ENCODE results near the gene MCM10.
"Not testable (repeated sequence)": the region's sequence is repeated elsewhere in the genome, so short reads cannot be mapped to it uniquely, and the experiment has no call there.

MCM10 gene

DNA sequence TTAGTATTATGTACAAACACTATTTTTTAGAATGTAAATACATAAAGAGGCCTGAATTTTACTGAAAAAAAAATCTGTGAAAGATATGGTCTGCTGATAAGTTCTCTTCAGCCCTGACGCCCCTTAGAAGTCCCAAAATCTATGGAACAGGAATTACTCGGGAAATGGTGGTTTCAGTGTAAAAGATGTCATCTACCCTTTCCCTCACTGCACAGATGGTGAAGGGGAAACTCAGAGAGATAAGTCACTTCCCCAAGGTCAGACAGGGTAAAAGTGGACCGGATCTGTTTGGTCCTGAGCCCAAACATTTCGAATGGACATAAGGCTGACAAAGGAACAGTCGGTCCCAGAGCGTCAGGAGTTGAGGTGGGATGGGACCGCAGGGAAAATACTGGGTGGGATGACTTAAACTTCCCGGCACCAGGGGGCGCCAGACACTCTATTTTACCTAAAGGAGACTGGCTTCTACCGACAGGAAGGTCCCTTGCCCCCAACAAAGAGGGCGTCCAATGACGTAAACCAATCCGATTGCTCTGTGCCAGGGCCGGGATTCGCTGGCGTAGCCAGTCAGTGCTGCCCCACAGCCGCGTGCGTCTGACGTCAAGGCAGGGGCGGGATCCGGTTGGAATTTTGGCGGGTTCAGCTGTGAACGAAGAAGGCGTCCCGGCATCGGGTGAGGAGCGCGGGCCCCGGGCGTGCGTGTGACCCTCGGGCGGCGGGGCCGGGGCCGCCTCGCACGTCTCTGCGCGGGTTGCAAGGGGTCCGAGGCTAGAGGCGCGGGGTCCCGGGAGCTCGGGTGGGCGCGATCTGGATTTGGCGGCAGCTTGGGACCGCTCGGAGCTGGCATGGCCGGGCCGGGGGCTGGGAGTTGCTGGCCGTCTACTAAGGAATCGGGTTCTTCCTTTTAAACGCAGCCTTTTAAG lies at the start of gene MCM10:
Gene MCM10 (plus strand): TSS at position 625 of the 923 bp plus-strand sequence. CDS start 2,645 bp downstream, outside the sequence.
- in situ Hi-C loops (cut with MboI; ENCODE audit: low sequenced_read_pairs): no loop called here

DNA sequence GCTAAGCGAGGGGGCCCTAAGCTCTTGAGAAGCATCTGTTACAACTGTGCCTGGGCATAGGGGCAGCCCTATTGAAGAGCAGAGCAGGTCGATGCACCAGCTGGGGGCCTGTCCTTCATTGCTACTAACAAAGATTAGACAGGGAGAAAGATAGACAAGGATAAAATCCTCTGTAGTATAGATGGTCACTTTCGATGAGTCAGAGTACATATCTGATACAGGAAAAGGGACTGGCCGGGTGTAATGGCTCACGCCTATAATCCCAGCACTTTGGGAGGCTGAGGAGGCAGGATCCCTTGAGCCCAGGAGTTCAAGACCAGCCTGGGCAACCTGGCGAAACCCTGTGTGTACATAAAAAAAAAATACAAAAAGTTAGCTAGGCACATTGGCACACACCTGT lies 47.8 kb upstream of the MCM10 start:
- in situ Hi-C loops (cut with MboI; ENCODE audit: low sequenced_read_pairs): no loop called here

DNA sequence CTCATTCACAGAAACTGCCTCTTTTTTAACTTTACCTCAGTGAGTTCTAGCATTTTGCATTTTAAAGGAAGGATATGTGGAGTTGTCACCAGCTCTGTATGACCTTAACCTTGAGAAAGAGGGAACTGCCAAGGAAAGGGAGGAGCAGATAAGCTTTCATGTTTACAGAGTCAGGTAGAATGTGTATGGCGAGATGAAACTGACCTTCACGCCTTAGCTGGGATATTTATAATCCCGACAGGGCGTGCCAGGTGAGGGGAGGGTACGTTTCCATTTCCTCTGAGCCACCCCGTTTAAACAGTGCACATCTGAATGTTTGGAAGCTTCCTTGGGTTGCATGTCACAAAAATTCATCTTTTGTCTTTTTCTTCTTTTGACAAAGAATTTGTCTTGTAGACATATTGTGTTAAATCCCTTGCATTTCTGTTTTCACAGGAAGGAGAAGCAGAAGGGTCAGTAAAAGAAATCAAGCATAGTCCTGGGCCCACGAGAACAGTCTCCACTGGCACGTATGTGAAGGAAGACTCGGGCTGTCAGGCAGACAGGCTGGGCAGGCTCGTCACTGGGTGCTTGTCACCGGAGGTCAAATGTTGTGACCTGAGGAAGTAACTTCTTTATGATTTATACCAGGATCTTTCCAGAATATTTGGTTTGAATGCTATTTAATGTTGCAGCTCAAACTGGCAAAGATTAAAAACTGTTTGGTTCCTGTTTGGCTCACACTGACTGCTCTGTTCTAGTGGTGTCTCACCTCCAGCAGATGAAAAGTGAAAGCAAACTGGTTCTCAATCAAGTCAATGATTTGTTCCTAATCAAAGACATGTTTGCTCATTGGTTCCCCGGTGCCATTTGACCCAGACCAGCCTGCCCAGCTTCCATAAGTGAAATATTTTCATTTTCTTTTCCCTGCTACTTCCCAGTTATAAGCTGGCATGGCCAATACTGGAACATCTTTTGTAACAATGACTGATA lies 45.2 kb upstream of the MCM10 start:
- in situ Hi-C loops (cut with MboI; ENCODE audit: low sequenced_read_pairs): no loop called here

DNA sequence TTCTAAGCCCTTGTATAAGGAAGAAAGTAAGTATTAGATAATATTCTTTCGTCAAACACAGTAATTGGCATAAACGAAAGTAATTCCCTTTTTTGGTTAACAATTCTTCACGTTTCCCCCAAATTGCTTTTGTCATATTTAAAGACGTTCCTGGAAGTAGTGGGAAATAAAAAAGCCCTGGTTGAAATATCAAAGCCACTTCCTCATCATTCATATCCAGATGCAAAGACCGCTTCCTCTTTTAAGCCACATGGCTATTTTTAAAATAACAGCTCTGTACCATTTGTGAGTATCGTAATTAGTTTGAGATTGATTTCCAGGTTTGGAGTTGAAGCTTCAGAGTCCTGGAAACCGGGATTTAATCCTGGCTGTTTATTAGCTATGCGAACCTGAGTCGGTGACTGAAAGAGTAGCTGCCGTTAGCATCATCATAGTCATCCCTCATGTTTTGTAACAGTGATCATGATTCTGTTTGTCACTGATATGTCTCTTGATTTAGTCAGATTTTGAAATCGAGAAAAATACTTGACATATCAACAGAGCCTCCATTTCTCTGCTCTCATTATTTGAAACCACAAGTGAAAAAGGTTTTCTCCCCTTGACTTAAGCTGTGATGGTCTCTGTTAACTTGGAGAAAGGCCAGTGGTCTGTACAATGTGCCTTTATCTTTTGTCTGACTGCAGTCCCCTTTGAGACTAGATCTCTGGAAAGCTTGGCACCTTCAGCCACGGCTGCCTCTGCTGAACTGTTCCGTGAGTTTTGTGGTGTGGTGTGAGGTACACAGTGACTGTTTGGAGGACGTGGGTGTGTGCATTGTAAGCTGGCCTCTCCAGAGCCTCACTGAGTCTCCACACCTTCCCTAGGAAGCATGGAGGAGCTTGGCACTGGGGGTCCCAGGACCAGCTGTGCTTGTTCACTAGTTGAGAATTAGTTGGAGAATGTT lies 43.2 kb upstream of the MCM10 start:
- in situ Hi-C loops (cut with MboI; ENCODE audit: low sequenced_read_pairs): no loop called here

DNA sequence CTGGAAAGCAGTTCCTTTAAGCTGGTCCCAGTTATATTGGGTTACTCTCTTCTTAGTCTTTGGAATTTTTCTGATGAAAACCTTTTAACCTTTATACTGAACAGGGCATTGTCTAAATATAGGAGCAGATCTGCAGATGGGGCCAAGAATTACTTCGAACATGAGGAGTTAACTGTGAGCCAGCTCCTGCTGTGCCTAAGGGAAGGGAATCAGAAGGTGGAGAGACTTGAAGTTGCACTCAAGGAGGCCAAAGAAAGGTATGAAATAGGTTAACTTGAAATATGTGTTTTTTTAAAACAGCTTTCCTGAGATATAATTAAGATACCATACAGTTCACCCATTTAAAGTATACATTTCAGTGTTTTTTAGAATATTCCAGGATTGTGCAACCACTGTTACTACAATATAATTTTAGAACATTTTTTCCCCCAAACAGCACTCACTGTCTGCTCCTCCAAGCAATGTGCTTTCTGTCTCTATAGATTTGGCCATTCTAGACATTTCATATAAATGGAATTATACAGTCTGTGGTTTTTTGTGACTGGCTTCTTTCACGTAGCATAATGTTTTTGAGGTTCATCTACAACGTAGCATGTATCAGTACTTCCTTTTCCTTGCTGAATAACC lies 42.5 kb upstream of the MCM10 start:
- in situ Hi-C loops (cut with MboI; ENCODE audit: low sequenced_read_pairs): no loop called here

DNA sequence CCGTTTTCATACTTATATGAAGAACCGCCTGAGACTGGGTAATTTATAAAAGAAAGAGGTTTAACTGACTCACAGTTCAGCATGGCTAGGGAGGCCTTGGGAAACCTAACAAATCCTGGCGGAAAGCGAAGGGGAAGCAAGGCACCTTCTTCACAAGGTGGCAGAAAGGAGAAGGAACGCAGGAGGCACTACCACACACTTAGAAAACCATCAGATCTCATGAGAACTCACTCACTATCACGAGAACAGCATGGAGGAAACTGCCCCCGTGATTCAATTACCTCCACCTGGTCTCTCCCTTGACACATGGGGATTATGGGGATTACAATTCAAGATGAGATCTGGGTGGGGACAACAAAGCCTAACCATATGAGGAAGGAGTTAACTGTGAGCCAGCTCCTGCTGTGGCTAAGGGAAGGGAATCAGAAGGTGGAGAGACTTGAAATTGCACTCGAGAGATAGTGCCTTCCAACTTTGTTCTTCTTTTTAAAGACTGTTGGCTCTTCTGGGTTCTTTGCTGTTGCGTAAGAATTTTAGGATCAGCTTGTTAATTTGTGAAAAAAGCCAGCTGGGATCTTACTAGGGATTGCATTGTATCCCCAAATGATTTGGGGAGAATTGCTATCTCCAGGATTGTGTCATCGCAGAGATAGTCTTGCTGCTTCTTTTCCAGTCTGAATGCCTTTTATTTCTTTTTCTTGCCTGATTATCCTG lies 40.4 kb upstream of the MCM10 start:
- in situ Hi-C loops (cut with MboI; ENCODE audit: low sequenced_read_pairs): no loop called here

DNA sequence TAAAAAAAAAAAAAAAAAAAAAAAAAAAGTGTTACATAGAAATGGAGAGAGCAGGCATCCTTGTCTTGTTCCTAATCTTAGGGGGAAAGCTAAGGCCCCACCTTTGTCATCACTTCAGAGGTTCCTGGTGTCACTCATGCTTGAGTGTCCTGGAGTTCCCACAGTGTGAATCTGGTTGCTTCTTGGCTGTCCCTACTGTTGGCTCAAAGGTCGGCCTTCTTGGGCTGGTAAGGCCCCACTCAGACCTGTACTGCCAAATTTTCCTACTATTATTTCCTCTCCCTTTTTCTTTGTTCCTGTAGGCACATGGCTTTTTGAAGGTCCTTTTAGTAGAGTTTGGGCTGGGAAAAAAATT lies 39.9 kb upstream of the MCM10 start:
- in situ Hi-C loops (cut with MboI; ENCODE audit: low sequenced_read_pairs): no loop called here

DNA sequence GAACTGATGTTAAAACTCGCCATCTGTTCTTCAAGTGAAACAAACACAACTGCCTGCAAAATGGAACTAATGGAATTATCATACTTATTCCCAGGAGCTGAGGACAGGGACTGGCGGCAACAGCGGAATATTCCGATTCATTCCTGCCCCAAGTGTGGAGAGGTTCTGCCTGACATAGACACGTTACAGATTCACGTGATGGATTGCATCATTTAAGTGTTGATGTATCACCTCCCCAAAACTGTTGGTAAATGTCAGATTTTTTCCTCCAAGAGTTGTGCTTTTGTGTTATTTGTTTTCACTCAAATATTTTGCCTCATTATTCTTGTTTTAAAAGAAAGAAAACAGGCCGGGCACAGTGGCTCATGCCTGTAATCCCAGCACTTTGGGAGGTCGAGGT lies 24.7 kb upstream of the MCM10 start:
- in situ Hi-C loops (cut with MboI; ENCODE audit: low sequenced_read_pairs): no loop called here

DNA sequence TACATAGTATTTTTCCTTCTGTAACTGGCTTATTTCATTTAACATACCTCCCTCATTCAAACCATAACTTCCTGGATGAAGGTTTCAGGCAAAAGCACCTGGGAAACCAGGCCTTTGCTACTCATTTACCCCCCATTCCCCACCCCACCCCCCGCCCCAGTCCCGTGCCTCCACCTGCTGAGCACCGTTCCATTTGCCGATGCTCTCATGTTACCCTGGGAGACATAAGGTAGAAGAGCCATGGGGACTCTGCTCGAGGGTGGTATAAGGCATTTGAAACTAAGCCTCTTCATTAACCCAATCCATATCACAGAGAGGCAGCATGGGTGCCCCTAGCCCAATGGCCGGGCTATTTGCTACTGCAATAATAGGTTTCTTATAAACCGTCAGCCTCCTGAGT lies 22.2 kb upstream of the MCM10 start:
- in situ Hi-C loops (cut with MboI; ENCODE audit: low sequenced_read_pairs): no loop called here

DNA sequence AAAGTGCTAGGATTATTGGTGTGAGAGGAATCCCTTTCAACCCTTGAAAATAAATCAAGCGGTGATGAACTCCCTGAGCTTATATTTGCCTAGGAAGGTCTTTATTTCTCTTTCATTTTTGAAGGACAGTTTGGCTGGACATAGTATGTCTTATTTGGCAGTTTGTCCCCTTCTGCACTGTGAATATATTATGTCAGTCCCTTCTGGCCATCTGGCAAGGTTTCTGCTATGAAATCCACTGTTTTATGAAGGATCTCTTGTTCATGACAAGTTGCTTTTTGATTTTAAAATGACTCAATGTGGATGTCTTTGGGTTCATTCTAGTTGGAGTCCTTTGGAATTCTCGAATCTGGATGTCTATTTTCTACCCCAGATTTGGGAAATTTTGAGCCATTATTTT lies 21.7 kb upstream of the MCM10 start:
- in situ Hi-C loops (cut with MboI; ENCODE audit: low sequenced_read_pairs): no loop called here

DNA sequence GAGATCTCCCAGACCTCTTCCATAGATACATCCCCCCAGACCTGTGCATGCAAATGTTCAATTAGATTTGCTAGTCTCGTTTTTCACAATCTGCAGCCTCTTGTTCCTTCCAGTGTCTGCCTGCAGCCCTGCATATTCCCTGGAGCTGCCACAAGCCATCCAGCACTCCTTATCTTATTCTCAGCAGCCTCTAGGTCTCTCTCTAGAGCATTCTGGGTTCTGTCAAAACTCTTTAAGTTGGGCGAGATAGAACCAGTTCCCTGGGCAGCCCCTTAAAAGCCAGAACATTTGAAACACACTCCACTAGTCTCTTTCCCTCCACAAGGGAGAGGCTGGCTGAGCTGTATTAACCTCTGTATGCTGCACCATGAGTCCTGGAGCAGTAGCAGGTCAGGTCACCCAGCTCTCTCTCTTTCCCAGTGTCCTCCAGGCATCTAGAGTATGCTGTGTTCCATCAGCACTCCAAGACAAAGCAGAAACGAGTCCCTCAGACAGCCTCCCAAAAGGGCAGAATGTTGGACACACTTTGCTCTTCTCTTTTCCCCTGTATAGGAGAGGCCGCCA lies 20.6 kb upstream of the MCM10 start:
- in situ Hi-C loops (cut with MboI; ENCODE audit: low sequenced_read_pairs): no loop called here

DNA sequence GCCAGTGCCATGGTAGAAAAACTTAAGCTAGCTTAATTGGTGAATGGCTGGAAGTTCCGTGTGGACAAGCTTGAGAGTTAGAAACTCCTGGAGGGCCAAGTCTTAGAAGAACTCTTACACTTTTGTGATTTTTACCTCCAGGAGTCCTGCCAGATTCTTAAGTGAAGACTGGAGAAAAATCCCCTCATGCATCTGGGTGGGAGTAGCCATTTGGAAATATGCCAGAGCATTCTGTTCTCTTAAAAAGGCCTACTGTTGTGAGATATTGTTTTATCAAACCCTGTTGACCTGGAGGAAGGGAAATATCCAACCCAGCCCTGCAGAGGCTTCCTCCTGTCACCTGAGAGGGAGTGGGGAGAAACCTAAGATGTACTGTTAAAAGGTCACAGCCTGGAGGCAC lies 17.6 kb upstream of the MCM10 start:
- in situ Hi-C loops (cut with MboI; ENCODE audit: low sequenced_read_pairs): no loop called here

DNA sequence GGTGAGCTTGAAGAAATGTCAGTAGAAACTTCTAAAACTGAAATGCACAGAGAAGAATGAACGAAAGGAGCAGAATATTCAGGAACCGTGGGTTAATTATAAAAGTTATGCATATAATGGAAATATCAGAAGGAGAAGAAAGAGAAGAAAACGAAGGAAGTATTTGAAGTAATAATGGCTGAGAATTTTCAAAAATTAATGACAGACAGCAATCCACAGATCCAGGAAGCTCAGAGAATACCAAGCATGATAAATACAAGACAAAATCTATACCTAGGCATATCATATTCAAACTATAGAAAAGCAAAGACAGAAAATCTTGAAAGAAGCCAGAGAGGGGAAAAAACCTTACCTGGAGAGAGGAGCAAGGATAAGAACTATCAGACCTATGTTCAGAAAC lies 16.5 kb upstream of the MCM10 start:
- in situ Hi-C loops (cut with MboI; ENCODE audit: low sequenced_read_pairs): no loop called here

DNA sequence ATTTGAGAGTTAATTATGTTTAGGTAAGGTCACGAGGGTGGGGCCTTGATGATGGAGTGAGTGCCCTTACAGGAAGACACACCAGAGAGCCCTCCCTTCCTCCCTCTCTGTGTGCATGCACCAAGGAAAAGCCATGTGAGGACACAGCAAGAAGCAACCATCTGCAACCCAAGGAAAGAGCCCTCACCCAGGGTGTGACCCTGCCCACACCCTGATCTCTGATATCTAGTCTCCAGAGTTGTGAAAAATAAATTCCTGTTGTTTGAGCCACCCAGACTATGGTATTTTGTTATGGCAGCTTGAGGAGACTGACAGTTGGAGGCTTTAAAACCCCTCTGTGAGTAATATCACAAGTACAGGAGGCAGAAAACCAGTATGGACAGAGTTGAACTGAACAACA lies 15.0 kb upstream of the MCM10 start:
- in situ Hi-C loops (cut with MboI; ENCODE audit: low sequenced_read_pairs): no loop called here

DNA sequence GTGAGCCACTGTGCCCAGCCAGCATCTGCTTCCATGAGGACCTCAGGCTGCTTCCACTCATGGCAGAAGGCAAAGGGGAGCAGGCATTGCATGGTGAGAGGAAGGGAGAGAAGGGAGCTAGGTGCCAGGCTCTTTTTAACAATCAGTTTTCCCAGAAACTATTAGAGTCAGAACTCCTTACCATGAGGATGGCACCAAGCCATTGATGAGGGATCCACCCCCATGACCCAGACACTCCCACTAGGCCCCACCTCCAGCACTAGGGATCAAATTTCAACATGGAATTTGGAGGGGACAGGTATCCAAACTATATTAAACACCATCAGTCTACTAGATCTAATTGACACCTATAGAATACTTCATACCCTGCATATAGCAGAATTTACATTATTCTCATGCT lies 14.2 kb upstream of the MCM10 start:
- in situ Hi-C loops (cut with MboI; ENCODE audit: low sequenced_read_pairs): no loop called here

DNA sequence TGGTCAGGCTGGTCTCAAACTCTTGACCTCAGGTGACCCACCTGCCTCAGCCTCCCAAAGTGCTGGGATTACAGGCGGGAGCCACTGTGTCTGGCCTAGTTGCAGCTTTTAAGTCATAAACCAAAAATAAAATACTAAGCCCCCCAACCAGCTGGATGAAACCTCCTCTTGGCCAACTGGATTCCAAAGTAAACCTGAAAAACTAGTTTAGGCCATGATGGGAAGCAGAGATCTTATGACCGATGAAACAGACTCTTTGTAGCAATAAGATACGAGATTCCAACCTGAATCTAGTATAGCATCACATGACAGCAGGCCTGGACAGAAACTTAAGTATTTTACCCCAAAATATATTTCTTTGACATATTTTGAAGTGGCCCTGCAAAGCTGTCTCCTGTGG lies 9.1 kb upstream of the MCM10 start:
- in situ Hi-C loops (cut with MboI; ENCODE audit: low sequenced_read_pairs): no loop called here

DNA sequence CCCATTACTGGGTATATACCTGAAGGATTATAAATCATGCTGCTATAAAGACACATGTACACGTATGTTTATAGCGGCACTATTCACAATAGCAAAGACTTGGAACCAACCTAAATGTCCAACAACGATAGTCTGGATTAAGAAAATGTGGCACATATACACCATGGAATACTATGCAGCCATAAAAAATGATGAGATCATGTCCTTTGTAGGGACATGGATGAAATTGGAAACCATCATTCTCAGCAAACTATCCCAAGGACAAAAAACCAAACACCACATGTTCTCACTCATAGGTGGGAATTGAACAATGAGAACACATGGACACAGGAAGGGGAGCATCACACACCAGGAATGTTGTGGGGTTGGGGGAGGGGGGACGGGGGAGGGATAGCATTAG lies 5.5 kb upstream of the MCM10 start:
- in situ Hi-C loops (cut with MboI; ENCODE audit: low sequenced_read_pairs): not testable (repeated sequence)

DNA sequence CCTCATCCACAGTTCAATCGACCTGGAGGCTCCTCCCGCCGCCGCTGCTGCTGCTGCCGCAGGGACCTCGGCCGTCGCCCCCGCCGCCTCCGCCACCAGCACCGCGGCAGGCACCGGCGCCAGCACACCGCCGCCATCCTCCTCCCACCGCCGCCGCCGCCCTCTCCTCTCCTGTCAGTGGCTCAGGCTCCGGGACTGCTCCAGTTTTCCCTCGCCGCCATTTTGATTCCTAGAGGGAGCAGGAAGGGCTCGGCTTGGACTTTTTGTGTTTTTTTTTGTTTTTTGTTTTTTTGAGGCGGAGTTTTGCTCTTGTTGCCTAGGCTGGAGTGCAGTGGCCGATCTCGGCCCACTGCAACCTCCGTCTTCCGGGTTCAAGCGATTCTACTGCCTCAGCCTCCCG lies 3.0 kb upstream of the MCM10 start:
- in situ Hi-C loops (cut with MboI; ENCODE audit: low sequenced_read_pairs): no loop called here

DNA sequence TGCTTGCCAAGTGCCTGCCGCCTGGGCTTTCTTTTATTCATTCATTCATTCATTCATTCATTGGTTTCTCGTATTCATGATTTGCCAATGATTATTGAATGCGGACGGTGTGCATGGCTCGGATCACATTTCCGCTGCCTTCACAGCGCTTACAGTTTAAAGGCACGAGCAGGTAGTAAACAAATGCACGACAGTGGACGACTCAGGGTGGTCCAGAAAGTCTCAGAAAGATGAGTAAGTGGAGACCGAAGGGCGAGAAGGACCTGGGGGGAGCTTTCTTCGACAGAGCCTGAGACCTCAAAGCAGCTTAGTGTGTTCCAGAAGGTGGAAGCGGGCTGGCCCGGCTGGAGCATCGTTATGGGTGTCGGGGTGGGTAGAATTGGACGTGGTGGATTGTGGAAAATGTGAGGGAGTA lies 506 bp downstream of the MCM10 start:
- in situ Hi-C loops (cut with MboI; ENCODE audit: low sequenced_read_pairs): no loop called here

Measured in HL-60/S4 (cell line).